ENCODE data around the gene ZNF469.

ZNF469 gene

GRCh38 chr16:88365244-88365865, 17.4 kb upstream of the ZNF469 start:
- no peak for TF ChIP-seq CTCF (IDR thresholded peaks at IDR 0.05; ENCODE audit: low read depth, low read length)

GRCh38 chr16:88366032-88366703, 16.6 kb upstream of the ZNF469 start:
- TF ChIP-seq CTCF (IDR thresholded peaks at IDR 0.05; ENCODE audit: low read depth, low read length), result no peak
- H3K4me3 ChIP-seq (ENCODE audit: low read depth, low read length), result no peak overlapping the region

More at GRCh38 chr16:88365244-88365865, 17.4 kb upstream of the ZNF469 start:
- no peak overlapping the region for H3K4me3 ChIP-seq (ENCODE audit: low read depth, low read length)

GRCh38 chr16:88366704-88367047, 16.1 kb upstream of the ZNF469 start:
- no peak for TF ChIP-seq CTCF (IDR thresholded peaks at IDR 0.05; ENCODE audit: low read depth, low read length)
- H3K4me3 ChIP-seq (ENCODE audit: low read depth, low read length), result no peak overlapping the region

- no peak for TF ChIP-seq CTCF (IDR thresholded peaks at IDR 0.05; ENCODE audit: low read depth, low read length)
- H3K4me3 ChIP-seq (ENCODE audit: low read depth, low read length), result no peak overlapping the region
These were observed 15.2 kb upstream of the ZNF469 start for GRCh38 chr16:88367560-88367959.

GRCh38 chr16:88368036-88368435, 14.7 kb upstream of the ZNF469 start:
- TF ChIP-seq CTCF (IDR thresholded peaks at IDR 0.05; ENCODE audit: low read depth, low read length), result no peak
- H3K4me3 ChIP-seq (ENCODE audit: low read depth, low read length), result no peak overlapping the region

GRCh38 chr16:88368994-88369393, 13.8 kb upstream of the ZNF469 start:
- TF ChIP-seq CTCF (IDR thresholded peaks at IDR 0.05; ENCODE audit: low read depth, low read length), result no peak

GRCh38 chr16:88369447-88370008, 13.2 kb upstream of the ZNF469 start:
- no peak for TF ChIP-seq CTCF (IDR thresholded peaks at IDR 0.05; ENCODE audit: low read depth, low read length)
- H3K4me3 ChIP-seq (ENCODE audit: low read depth, low read length), result no peak overlapping the region

More at GRCh38 chr16:88368994-88369393, 13.8 kb upstream of the ZNF469 start:
- no peak overlapping the region for H3K4me3 ChIP-seq (ENCODE audit: low read depth, low read length)
